Hepatocyte (in vitro differentiated cells): Measurements from ENCODE around the gene PREX1.

Experiments
- CTCF ChIP-seq: fragments of 200-600 bp; sonication (generic); IDR thresholded peaks from 2 replicates; pipeline ENCODE4 v1.5.1; 2016; ENCODE audit warnings: antibody characterized with exemption, mild to moderate bottlenecking; ENCODE audit not compliant: poor library complexity
- EZH2 ChIP-seq: fragments of 200-600 bp; sonication (generic); IDR thresholded peaks from 2 replicates; pipeline ENCODE4 v1.6.1; 2016; ENCODE audit warnings: antibody characterized with exemption, mild to moderate bottlenecking, borderline replicate concordance
- EZH2phosphoT487 ChIP-seq: fragments of 200-600 bp; sonication (generic); IDR thresholded peaks from one replicate; pipeline ENCODE4 v1.6.1; 2018; ENCODE audit warnings: antibody characterized with exemption, mild to moderate bottlenecking, low read depth, moderate library complexity; ENCODE audit not compliant: unreplicated experiment, severe bottlenecking

DNA sequence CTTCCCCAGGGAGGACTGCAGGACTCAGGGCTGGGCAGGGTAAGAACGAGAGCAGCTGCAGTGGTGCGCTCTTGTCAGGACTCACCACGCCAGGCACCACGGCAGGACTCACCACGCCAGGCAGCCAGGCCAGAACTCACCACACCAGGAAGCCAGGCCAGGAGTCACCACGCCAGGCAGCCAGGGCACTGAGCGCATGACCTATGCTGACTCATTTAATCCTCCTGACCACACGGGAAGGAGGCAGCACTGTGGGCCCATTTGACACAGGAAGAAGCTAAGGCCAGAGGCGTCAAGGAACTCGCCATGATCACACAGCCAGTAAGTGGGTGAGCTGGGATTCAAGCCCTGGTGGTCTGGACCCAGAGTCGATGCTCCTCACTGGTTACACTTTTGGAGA is 189.3 kb downstream of the PREX1 start:
- TF ChIP-seq CTCF (no peak), EZH2 (no peak), EZH2phosphoT487 (no peak)
